ENCODE measurements around the gene NEDD4. TPM values are rescaled to one million over a fixed set of nuclear protein-coding genes. Genes with fewer than 3 reads are reported as not detected.
"Not testable (repeated sequence)": the region's sequence is repeated elsewhere in the genome, so short reads cannot be mapped to it uniquely, and the experiment has no call there.

NEDD4 gene
- total RNA-seq, 1 donor from 2014 or later = 12.6 TPM

DNA sequence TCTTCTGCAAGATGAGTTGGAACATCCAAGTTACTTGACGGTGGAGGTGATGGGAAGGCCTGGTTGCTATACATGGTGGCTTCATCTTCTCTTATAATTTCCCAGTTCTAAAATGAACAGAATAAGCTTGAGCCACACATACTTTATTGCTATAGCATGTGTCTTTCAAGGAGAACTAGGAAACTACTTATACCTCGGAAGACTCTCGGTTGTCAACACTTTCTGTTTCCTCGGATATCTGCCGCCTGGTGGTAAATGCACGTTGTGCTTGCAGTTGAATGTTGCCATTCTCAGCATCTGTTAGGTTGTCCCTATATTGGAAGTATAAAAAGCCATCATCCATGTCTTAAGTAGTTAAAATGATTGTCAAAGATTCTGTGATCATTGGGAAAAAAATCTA is 132.9 kb downstream of the NEDD4 start:
- Mint-ChIP-seq H3K9me3 (no peaks in the 10 kb centered on the region), H3K27me3 (ENCODE audit: insufficient read depth) (peaks cover under 1% of the 10 kb centered on the region), H3K36me3 (ENCODE audit: low read depth) (peaks cover 7% of the 10 kb centered on the region), H3K27ac (no peak overlapping the region), H3K4me1 (ENCODE audit: low read depth) (no peaks in the 10 kb centered on the region), H3K4me3 (no peak overlapping the region)
- no peak for DNase-seq (ENCODE audit: low spot score)
- intact Hi-C loops (cut with micrococcal nuclease) = no loop called here

DNA sequence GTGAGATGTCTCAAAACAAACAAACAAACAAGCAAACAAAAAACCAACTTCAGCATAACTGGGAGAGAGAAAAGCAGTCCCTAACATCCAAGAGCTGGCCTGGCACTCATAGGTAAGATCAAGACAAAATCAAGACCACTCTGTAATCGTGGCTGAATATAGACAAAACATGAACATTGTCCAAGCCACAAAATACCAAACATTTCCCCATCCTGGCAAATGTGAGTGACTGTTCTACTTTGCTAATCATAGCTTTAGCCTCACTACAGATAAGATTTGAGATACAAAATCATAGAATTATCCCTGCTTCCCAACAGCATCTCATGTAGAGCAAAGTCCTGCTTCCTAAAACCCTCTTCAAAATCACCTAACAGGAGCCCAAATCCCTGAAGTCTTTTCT is 133.7 kb downstream of the NEDD4 start:
- no peaks in the 10 kb centered on the region for H3K4me1 Mint-ChIP-seq (ENCODE audit: low read depth)
- intact Hi-C loops (cut with micrococcal nuclease) = no loop called here
- H3K36me3 Mint-ChIP-seq (ENCODE audit: low read depth) = peaks cover 7% of the 10 kb centered on the region

DNA sequence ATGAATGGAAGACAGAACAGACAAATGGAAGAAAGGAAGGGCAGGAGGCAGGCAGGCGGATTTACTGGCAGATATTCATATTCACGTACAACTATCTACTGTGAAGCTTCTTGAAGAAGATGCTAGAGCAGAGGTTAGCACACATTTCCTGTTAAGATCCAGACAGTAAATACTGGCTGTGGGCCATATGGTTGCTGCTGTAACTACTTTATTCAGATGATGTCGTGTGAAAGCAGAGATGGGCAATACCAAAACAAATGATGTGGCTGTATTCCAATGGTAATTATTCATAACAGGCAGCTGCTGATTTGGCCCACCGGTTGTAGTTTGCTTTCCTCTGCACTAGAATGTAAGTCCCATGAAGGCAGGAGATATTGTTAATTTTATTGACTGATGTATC is 134.8 kb downstream of the NEDD4 start:
- no peaks in the 10 kb centered on the region for H3K9me3 Mint-ChIP-seq
- H3K4me3 Mint-ChIP-seq = no peak overlapping the region
- no peaks in the 10 kb centered on the region for H3K4me1 Mint-ChIP-seq (ENCODE audit: low read depth)
- intact Hi-C loops (cut with micrococcal nuclease) = no loop called here
- DNase-seq (ENCODE audit: low spot score) = no peak
- H3K27me3 Mint-ChIP-seq (ENCODE audit: insufficient read depth) = no peaks in the 10 kb centered on the region
- no peak overlapping the region for H3K27ac Mint-ChIP-seq
- peaks cover 7% of the 10 kb centered on the region for H3K36me3 Mint-ChIP-seq (ENCODE audit: low read depth)

More for the DNA sequence above, 133.7 kb downstream of the NEDD4 start:
- Mint-ChIP-seq H3K4me3 (no peak overlapping the region), H3K27ac (no peak overlapping the region), H3K9me3 (no peaks in the 10 kb centered on the region), H3K27me3 (ENCODE audit: insufficient read depth) (no peaks in the 10 kb centered on the region)
- DNase-seq (ENCODE audit: low spot score) = no peak

DNA sequence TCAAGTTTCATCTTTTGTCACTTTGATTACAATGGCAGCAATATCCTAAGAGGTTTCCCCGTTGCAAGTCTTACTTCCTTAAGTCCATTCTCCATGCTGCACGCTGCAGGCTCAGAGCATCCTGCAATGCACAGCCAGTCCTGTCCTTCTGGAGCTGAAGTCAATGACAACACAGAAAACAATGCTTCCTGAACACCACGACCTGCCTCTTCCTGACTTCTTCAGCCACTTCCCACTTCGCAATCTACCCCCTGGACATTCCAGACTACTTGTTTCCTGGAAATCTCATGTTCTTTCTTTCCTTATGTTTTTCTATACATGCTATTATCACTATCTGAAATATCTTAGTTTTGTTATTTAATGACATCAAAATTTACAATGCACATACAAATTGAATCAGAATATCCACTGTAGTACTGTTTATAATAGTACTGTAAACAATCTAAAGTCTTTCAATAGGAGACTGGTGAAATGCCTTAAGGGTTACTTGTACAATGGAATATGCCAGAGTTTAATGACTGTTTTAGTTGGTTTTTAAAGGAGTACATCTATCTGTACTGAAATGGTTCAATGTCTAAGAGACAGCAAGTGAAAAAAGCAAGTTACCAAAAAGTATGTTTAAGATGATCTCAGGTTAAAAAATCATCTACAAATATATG is 136.8 kb downstream of the NEDD4 start:
- Mint-ChIP-seq H3K27ac (no peak overlapping the region), H3K4me3 (no peak overlapping the region), H3K27me3 (ENCODE audit: insufficient read depth) (no peaks in the 10 kb centered on the region), H3K4me1 (ENCODE audit: low read depth) (no peaks in the 10 kb centered on the region), H3K36me3 (ENCODE audit: low read depth) (peaks cover 7% of the 10 kb centered on the region), H3K9me3 (no peaks in the 10 kb centered on the region)
- intact Hi-C loops (cut with micrococcal nuclease) = no loop called here
- DNase-seq (ENCODE audit: low spot score) = no peak

DNA sequence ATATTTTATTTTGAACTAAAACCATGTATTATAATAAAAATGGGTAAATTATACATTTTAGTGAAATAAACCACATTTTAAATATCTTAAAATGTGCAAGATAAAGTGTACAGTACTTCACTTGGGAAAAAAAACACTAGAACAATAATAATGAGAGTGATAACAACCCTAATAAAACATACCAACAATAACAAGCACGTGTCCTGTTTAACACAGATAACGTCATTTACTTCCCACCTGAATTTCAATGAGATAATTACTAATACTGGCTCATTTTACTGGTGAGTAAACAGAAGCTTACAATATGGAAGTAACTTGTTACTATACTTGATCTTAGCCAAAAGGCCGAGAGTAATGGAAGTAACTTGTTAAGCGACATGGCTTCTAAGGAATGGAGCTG is 140.3 kb downstream of the NEDD4 start:
- Mint-ChIP-seq H3K9me3 (no peaks in the 10 kb centered on the region), H3K4me3 (no peak overlapping the region), H3K27me3 (ENCODE audit: insufficient read depth) (no peaks in the 10 kb centered on the region), H3K27ac (no peak overlapping the region), H3K36me3 (ENCODE audit: low read depth) (no peaks in the 10 kb centered on the region), H3K4me1 (ENCODE audit: low read depth) (no peaks in the 10 kb centered on the region)
- intact Hi-C loops (cut with micrococcal nuclease) = no loop called here
- no peak for DNase-seq (ENCODE audit: low spot score)

DNA sequence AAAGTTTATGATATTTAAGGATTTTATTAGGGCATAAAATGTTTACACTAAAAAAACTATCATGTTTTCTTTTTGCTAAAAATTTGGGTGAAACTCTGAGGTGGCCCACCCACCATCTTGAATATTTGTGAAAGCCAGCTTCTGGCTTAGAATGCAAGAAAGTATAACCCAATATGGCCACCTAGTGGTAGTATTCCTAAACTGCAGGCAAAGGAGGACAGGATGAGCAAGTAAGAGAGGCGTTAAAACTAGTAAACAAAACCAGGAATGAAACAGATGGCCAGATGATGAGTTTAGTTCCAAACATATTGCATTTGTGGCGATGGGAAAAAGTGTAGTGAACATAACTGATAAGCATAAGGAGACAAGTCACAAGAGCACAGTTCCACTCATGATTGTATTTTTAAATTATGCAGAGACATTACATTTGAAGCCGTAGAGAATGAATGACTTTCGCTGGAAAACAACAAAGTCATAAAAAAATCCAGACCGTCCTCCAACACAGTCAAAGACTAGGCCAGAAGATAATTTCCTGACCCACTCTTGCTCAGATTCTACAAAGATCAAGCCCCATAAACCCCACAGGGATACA is 147.2 kb downstream of the NEDD4 start:
- Mint-ChIP-seq H3K36me3 (ENCODE audit: low read depth) (peaks cover 8% of the 10 kb centered on the region), H3K4me1 (ENCODE audit: low read depth) (no peaks in the 10 kb centered on the region), H3K4me3 (no peak overlapping the region), H3K27ac (no peak overlapping the region), H3K9me3 (no peaks in the 10 kb centered on the region), H3K27me3 (ENCODE audit: insufficient read depth) (no peaks in the 10 kb centered on the region)
- intact Hi-C loops (cut with micrococcal nuclease) = loop anchor here (1.0 to 10.0 kb wide), 3 partner anchors 57 to 321 kb away; no protein-coding TSS in a partner anchor
- DNase-seq (ENCODE audit: low spot score) = peak; percentile 32

DNA sequence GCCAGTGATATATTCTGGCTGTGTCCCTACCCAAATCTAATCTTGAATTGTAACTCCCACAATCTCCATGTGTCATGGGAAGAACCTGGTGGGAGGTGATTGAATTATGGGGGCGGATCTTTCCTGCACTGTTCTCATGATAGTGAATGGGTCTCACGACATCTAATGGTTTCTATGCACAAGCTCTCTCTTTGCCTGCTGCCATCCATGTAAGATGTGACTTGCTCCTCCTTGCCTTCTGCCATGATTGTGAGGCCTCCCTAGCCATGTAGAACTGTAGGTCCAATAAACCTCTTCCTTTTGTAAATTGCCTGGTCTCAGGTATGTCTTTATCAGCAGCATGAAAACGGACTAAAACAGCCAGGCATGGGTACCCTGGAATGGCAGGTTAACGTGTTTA is 150.5 kb downstream of the NEDD4 start:
- H3K4me1 Mint-ChIP-seq (ENCODE audit: low read depth); DNase-seq (ENCODE audit: low spot score); H3K4me3 Mint-ChIP-seq; H3K27ac Mint-ChIP-seq; H3K27me3 Mint-ChIP-seq (ENCODE audit: insufficient read depth); H3K9me3 Mint-ChIP-seq: not testable (repeated sequence)
- intact Hi-C loops (cut with micrococcal nuclease) = loop anchor here (10.0 kb wide), 1 partner anchor 318 kb away; no protein-coding TSS in a partner anchor
- H3K36me3 Mint-ChIP-seq (ENCODE audit: low read depth) = peaks cover 12% of the 10 kb centered on the region

DNA sequence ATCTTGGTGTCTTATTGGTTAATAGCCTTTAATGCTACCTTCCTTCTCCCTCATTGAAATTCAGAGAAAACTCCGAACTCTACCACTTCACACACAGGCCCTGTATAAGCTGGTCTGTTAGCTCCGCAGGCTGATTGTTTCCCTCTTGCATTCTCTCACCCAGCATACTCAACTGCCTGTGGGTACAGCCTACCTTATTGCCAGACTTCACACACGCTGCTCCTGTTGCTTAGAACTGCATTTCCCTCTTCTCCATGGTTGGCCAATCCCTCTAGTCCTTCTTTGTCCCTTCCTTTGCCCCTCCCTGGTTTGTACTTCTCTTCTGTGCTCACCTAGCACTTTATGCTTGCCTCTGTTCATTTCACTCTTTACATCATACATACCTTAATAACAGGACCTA is 157.5 kb downstream of the NEDD4 start:
- intact Hi-C loops (cut with micrococcal nuclease) = no loop called here
- Mint-ChIP-seq H3K27ac (no peak overlapping the region), H3K27me3 (ENCODE audit: insufficient read depth) (no peaks in the 10 kb centered on the region), H3K4me3 (no peak overlapping the region), H3K9me3 (no peaks in the 10 kb centered on the region), H3K36me3 (ENCODE audit: low read depth) (peaks cover 3% of the 10 kb centered on the region), H3K4me1 (ENCODE audit: low read depth) (no peaks in the 10 kb centered on the region)
- no peak for DNase-seq (ENCODE audit: low spot score)

DNA sequence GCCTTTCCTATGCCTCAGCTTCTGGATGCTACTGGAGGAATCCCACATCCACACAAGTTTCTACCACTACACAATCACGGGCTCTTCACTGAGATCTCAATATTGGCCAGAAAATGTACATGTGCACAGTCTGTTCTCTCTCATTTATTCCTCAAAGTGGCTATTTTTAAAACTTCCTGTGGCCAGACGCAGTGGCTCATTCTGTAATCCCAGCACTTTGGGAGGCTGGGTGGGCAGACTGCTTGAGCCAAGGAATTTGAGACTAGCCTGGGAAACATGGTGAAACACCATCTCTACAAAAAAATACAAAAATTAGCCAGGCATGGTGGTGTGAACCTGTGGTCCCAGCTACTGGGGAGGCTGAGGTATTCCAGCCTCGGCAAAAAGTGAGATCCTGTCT is 159.1 kb downstream of the NEDD4 start:
- Mint-ChIP-seq H3K4me1 (ENCODE audit: low read depth) (peaks cover 14% of the 10 kb centered on the region), H3K9me3 (no peaks in the 10 kb centered on the region), H3K27ac (no peak overlapping the region), H3K4me3 (no peak overlapping the region), H3K27me3 (ENCODE audit: insufficient read depth) (no peaks in the 10 kb centered on the region), H3K36me3 (ENCODE audit: low read depth) (peaks cover 3% of the 10 kb centered on the region)
- intact Hi-C loops (cut with micrococcal nuclease) = no loop called here
- DNase-seq (ENCODE audit: low spot score) = no peak

DNA sequence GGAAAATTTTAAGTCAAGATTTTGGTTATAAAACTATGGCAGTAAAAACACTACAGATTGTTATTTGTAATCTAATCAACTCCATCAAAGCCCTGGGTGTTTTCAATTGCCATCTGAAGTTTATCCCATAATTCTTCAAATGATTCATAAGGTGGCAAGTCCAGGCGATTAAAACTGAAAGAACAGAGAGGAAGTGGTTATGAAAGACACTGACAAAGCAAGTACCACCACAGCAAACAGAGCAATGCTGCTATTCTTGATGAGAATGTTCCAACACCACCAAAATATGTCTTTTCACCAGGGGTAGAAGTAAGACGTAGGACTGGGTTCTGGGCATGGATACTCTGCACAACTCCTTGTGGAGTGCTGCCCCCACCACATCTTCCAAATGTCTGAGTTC is 163.6 kb downstream of the NEDD4 start:
- no peaks in the 10 kb centered on the region for H3K9me3 Mint-ChIP-seq
- no peak for DNase-seq (ENCODE audit: low spot score)
- peak overlapping the region; percentile 28 for H3K4me3 Mint-ChIP-seq
- no peaks in the 10 kb centered on the region for H3K36me3 Mint-ChIP-seq (ENCODE audit: low read depth)
- intact Hi-C loops (cut with micrococcal nuclease) = loop anchor here (1.0 to 2.0 kb wide), 2 partner anchors 149 to 213 kb away; no protein-coding TSS in a partner anchor
- peaks cover 30% of the 10 kb centered on the region for H3K4me1 Mint-ChIP-seq (ENCODE audit: low read depth)
- no peaks in the 10 kb centered on the region for H3K27me3 Mint-ChIP-seq (ENCODE audit: insufficient read depth)
- peak overlapping the region; percentile 4 for H3K27ac Mint-ChIP-seq

DNA sequence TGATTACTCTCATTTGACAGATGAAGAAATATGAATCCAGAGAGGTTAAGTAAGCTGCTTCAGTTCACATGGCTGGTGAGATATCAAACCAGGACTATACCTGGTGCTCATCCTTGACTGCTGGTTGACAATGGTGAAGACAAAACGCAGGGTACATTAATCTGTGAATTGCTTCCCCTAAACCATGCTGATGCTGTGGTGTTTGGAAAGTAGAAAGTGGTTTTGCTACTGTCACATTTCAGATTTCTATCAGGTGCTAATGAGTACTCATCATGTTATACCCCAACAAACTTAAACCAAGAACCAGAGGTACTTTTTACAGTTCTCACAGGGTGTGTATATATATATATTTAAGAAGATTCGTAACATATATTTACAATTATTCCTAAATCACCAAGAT is 165.5 kb downstream of the NEDD4 start:
- H3K4me3 Mint-ChIP-seq = no peak overlapping the region
- H3K9me3 Mint-ChIP-seq = no peaks in the 10 kb centered on the region
- no peak overlapping the region for H3K27ac Mint-ChIP-seq
- DNase-seq (ENCODE audit: low spot score) = no peak
- intact Hi-C loops (cut with micrococcal nuclease) = no loop called here
- no peaks in the 10 kb centered on the region for H3K27me3 Mint-ChIP-seq (ENCODE audit: insufficient read depth)
- H3K4me1 Mint-ChIP-seq (ENCODE audit: low read depth) = peaks cover 30% of the 10 kb centered on the region
- no peaks in the 10 kb centered on the region for H3K36me3 Mint-ChIP-seq (ENCODE audit: low read depth)

DNA sequence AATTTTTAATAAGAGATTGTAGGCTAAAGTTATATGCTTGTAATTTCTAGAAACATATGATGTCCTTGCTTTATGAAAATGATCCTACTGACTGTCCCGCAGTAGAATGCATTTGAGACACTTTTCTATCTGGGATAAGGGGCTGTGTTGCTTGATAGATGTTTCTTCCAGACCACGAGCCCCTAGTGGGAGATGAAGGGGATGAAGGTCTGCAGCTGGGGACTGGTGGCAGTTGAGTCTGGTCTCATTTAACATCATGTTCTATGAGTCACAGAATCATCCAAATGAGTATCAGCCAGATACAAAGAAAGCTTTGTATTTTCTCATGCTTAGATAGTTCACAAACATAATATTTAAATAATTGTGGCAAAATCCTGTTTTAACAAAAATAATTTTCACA is 166.2 kb downstream of the NEDD4 start:
- no peak overlapping the region for H3K27ac Mint-ChIP-seq
- H3K4me3 Mint-ChIP-seq = no peak overlapping the region
- no peaks in the 10 kb centered on the region for H3K36me3 Mint-ChIP-seq (ENCODE audit: low read depth)
- peaks cover 30% of the 10 kb centered on the region for H3K4me1 Mint-ChIP-seq (ENCODE audit: low read depth)
- no peaks in the 10 kb centered on the region for H3K27me3 Mint-ChIP-seq (ENCODE audit: insufficient read depth)
- DNase-seq (ENCODE audit: low spot score) = no peak
- intact Hi-C loops (cut with micrococcal nuclease) = no loop called here
- H3K9me3 Mint-ChIP-seq = no peaks in the 10 kb centered on the region

DNA sequence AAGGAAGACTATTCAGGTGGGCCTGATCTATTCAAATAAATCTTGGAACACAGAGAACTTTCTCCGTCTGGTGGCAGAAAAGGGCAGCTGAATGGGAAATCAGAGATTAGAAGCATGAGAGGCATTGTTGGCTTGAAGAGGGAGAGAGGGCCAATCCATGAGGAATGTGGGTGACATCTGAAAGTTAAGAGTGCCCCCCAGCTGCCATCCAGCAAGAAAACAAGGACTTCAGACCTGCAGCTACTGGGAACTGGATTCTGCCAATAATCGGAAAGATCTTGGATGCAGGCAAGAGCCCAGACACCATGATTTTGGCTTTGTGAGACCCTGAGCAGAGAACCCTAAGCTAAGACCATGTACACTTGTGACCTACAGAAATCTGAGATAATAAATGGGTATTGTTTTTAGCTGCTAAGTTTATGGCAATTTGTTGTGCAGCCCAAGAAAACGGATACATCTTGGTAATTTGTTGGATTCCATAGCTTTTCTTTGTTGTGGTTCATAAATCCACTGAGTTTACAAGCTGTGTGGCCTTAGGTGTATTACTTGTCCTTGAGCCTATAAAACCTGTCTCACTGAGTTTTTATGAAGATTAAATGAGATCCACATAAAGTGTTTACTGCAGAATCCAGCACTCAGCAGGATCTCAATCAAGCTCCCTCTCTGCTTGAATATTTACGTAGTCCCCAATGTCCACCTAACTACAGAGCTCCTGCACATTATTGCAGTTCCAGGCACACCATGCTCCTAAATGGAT is 168.4 kb downstream of the NEDD4 start:
- H3K4me3 Mint-ChIP-seq = no peak overlapping the region
- H3K4me1 Mint-ChIP-seq (ENCODE audit: low read depth) = peaks cover 23% of the 10 kb centered on the region
- no peaks in the 10 kb centered on the region for H3K36me3 Mint-ChIP-seq (ENCODE audit: low read depth)
- intact Hi-C loops (cut with micrococcal nuclease) = no loop called here
- no peak for DNase-seq (ENCODE audit: low spot score)
- H3K9me3 Mint-ChIP-seq = no peaks in the 10 kb centered on the region
- H3K27me3 Mint-ChIP-seq (ENCODE audit: insufficient read depth) = no peaks in the 10 kb centered on the region
- no peak overlapping the region for H3K27ac Mint-ChIP-seq
